Measurements from ENCODE around the gene MRPS15.

DNA sequence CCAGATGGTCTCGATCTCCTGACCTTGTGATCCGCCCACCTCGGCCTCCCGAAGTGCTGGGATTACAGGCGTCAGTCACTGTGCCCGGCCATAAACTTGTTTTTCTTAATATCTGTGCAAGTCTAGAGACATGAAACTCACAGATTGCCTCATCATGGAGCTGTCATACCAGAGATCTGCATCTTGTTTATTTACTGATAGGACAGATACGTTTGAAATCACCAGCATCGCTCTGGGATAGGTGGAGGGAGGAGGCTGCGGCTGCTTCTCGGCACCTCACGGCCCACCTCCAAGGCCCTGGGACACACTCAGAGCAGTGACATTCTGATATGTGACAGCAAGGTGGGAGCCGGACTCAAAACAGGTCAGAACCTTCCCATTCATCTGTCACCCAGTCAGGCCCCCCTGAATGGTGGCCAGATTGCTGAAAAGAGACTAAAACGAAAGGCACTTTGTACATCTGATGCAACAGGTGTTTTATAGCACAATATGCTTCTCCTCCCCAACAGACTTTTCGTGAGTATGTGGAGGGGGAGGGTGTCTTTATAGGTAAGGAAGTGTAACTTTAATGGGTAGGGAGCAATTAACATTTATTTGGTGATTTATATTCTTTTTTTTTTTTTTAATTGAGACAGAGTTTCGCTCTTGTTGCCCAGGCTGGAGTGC lies 48.4 kb downstream of the MRPS15 start:
- TF ChIP-seq CTCF (IDR thresholded peaks at IDR 0.05) (no peak), POLR2A (IDR thresholded peaks at IDR 0.05) (no peak), POLR2AphosphoS5 (IDR thresholded peaks at IDR 0.05) (no peak)
